Adrenal gland (tissue), 12 donors: Measurements from ENCODE around the gene FYCO1. TPM values are rescaled to one million over a fixed set of nuclear protein-coding genes. Genes with fewer than 3 reads are reported as not detected.

ENCODE experiments used
- DNase-seq, 7 donors: peaks; one replicate each; pipeline ENCODE4 v3.0.0-alpha.2; 2019 to 2020
- H3K27ac ChIP-seq, 5 donors: fragments of 200-600 bp; sonication (generic) in 4 of 5; 1 replicate in 3 of 5; 2 replicates in 2 of 5; pipeline versions ENCODE4 v1.5.1 to v1.8.0; 2016 to 2020; ENCODE audit warnings: mild to moderate bottlenecking in 1 of 5
- H3K27me3 ChIP-seq: fragments of 200-600 bp; 2 replicates; pipeline ENCODE4 v1.8.0; 2021
- H3K36me3 ChIP-seq, 2 donors: fragments of 200-600 bp; replicated peaks in 1 of 2; 1 replicate in 1 of 2; 2 replicates in 1 of 2; pipeline versions ENCODE4 v1.5.1 to v1.8.0; 2018 to 2022
- H3K4me1 ChIP-seq, 2 donors: fragments of 200-600 bp; replicated peaks in 1 of 2; 1 replicate in 1 of 2; 2 replicates in 1 of 2; pipeline versions ENCODE4 v1.5.1 to v1.8.0; 2018 to 2021
- H3K4me3 ChIP-seq, 4 donors: fragments of 200-600 bp; sonication (generic) in 3 of 4; one replicate each; pipeline ENCODE4 v1.5.1; 2016 to 2018
- H3K9me3 ChIP-seq, 3 donors: fragments of 200-600 bp; sonication (generic) in 1 of 3; replicated peaks in 1 of 3; 1 replicate in 2 of 3; 2 replicates in 1 of 3; pipeline versions ENCODE4 v1.5.1 to v1.8.0; 2016 to 2021
- CTCF ChIP-seq, 6 experiments: fragments of 450-650 bp in 4 of 6; fragments of 200-600 bp in 2 of 6; sonication (generic) in 1 of 6; IDR thresholded peaks; 1 replicate in 5 of 6; 2 replicates in 1 of 6; pipeline versions ENCODE4 v1.5.1 to v1.8.0; 2016 to 2021; ENCODE audit warnings: antibody characterized with exemption in 6 of 6, mild to moderate bottlenecking in 2 of 6, moderate library complexity in 1 of 6
- POLR2A ChIP-seq, 2 donors: fragments of 450-650 bp; IDR thresholded peaks; one replicate each; pipeline ENCODE4 v1.6.1; 2017; ENCODE audit warnings: antibody characterized with exemption in 2 of 2, mild to moderate bottlenecking in 2 of 2, moderate library complexity in 1 of 2
- WGBS, 4 donors: extraction: QIAGEN DNeasy Blood & Tissue Kit in 2 of 4; methylation state at CpG; one replicate each; pipeline versions ENCODE4 v1.1.5 to v1.1.7; 2013 to 2017; 5-methylcytosine and 5-hydroxymethylcytosine counted together
- intact Hi-C, 2 donors: fragments of 100-400 bp; cut with DNase I; formaldehyde crosslinking; loops; one replicate each; pipeline versions ENCODE4 v1.14.1 to v1.15.0; 2022 to 2023
- polyA plus RNA-seq, 3 donors: library from polyadenylated mRNA; stranded (reverse); fragments of 200-250 nt in 2 of 3; fragments of 350-450 nt in 1 of 3; fragmentation: Illumina TruSeq in 1 of 3; extraction: RNeasy Lipid Tissue Mini Kit (QIAGEN cat#74804) in 1 of 3; gene quantifications; one replicate each; pipeline ENCODE4 v1.2.3, GENCODE V29; 2013 to 2014
- total RNA-seq, 9 donors: library from RNA; depleted of rRNA in 4 of 9; stranded (reverse); fragments of >200 nt in 4 of 9; fragments of 120-200 nt in 1 of 9; fragmentation: NEBNext Ultra II Directional in 1 of 9; extraction: Animal tissue kit (Norgen Biotek cat#: 25700) in 1 of 9; gene quantifications; one replicate each; pipeline versions ENCODE4 v1.1.0 to v1.2.4, GENCODE V29; 2013 to 2023
- donor health status: healthy with polysubstance abuse.
- donor health status: Bipolar disorder and iron deficiency.
- donor health status: DM: yes; HTN: yes; CAD: no.
- donor health status: DM: no; HTN: no; CAD: no.
- donor health status: DM: no; HTN: no; CAD: no.
- donor health status: DM: yes; HTN: yes; CAD: no.

The FYCO1 gene
- total and polyA plus RNA-seq, 12 donors = 12.3 to 74.3 (median 29.4) TPM

GRCh38 chr3:45932112-45932511 is 63.5 kb downstream of the FYCO1 start:
- WGBS, 4 donors = 65 to 85% (median 75%) methylated on average over 3 to 4 of the region's 4 CpGs

GRCh38 chr3:45931496-45931895 is 64.1 kb downstream of the FYCO1 start:
- TF ChIP-seq CTCF (IDR thresholded peaks at IDR 0.05) = no peak
- no peaks in the 10 kb centered on the region for H3K27me3 ChIP-seq
- no peaks in the 10 kb centered on the region for H3K9me3 ChIP-seq
- 88 to 94% (median 90%) methylated on average over 6 of the region's 6 CpGs for WGBS, 4 donors
- no peaks in the 10 kb centered on the region for H3K4me1 ChIP-seq
- peaks cover 0 to 77% of the 10 kb centered on the region in 2 donors for H3K36me3 ChIP-seq
- no peak overlapping the region for H3K4me3 ChIP-seq
- intact Hi-C loops = loop anchor here (10.0 kb wide), 2 partner anchors 167 to 453 kb away; no protein-coding TSS in a partner anchor
- DNase-seq = no peak
- H3K27ac ChIP-seq = no peak overlapping the region

More at GRCh38 chr3:45932112-45932511, 63.5 kb downstream of the FYCO1 start:
- DNase-seq = no peak
- Histone ChIP-seq H3K27ac (no peak overlapping the region), H3K9me3 (no peaks in the 10 kb centered on the region), H3K27me3 (no peaks in the 10 kb centered on the region), H3K4me1 (no peaks in the 10 kb centered on the region), H3K4me3 (no peak overlapping the region), H3K36me3 (peaks cover 0 to 77% of the 10 kb centered on the region in 2 donors)
- TF ChIP-seq CTCF (IDR thresholded peaks at IDR 0.05) (no peak), POLR2A (IDR thresholded peaks at IDR 0.05) (no peak)
- intact Hi-C loops = loop anchor here (10.0 kb wide), 2 partner anchors 167 to 453 kb away; no protein-coding TSS in a partner anchor

- TF ChIP-seq CTCF (IDR thresholded peaks at IDR 0.05) (peak; percentile 24 to 60 (median 48)), POLR2A (IDR thresholded peaks at IDR 0.05) (no peak)
- Histone ChIP-seq H3K27me3 (no peaks in the 10 kb centered on the region), H3K36me3 (peaks cover 0 to 60% of the 10 kb centered on the region in 2 donors), H3K9me3 (no peaks in the 10 kb centered on the region), H3K27ac (no peak overlapping the region), H3K4me3 (no peak overlapping the region), H3K4me1 (no peaks in the 10 kb centered on the region)
- intact Hi-C loops = loop anchor here in 1 of 2 donors (5.0 kb wide), 1 partner anchor 167 kb away; no protein-coding TSS in a partner anchor
- peak in 2 of 7 donors; percentile 23 to 32 for DNase-seq
- 61 to 82% (median 72%) methylated on average over 5 to 9 of the region's 9 CpGs for WGBS, 4 donors
Measured at GRCh38 chr3:45929042-45929679, 66.5 kb downstream of the FYCO1 start.

GRCh38 chr3:45927881-45928280 is 67.7 kb downstream of the FYCO1 start:
- intact Hi-C loops = loop anchor here in 1 of 2 donors (5.0 kb wide), 1 partner anchor 166 kb away; no protein-coding TSS in a partner anchor
- H3K27me3 ChIP-seq = no peaks in the 10 kb centered on the region
- TF ChIP-seq CTCF (IDR thresholded peaks at IDR 0.05) (no peak), POLR2A (IDR thresholded peaks at IDR 0.05) (no peak)
- peaks cover 0 to 68% of the 10 kb centered on the region in 2 donors for H3K36me3 ChIP-seq
- no peaks in the 10 kb centered on the region for H3K4me1 ChIP-seq
- H3K4me3 ChIP-seq = no peak overlapping the region
- no peak for DNase-seq
- no peak overlapping the region for H3K27ac ChIP-seq
- WGBS, 4 donors = 91 to 97% (median 95%) methylated on average over 2 of the region's 2 CpGs
- no peaks in the 10 kb centered on the region for H3K9me3 ChIP-seq
